Activated naive CD4-positive, alpha-beta T cell treated with anti-CD3 and anti-CD28 coated beads for 36 hours (primary cell): ENCODE measurements around the gene PFN3. TPM values are rescaled to one million over a fixed set of nuclear protein-coding genes. Genes with fewer than 3 reads are reported as not detected.

Source experiments
- CTCF ChIA-PET: fragments of 350-600 bp; sonication (Branson Sonifier 250); formaldehyde crosslinking; loops from one replicate; lab custom pipeline; 2021; ENCODE audit warnings: antibody characterized with exemption; lab: Charles Lee
- DNase-seq: peaks from one replicate; pipeline ENCODE4 v3.0.0-alpha.2; 2020
- H3K27ac Mint-ChIP-seq: one replicate; pipeline ENCODE4 v1.8.0; 2021; ENCODE audit warnings: mild to moderate bottlenecking, mixed read lengths
- H3K27me3 Mint-ChIP-seq: one replicate; pipeline ENCODE4 v1.8.0; 2021; ENCODE audit warnings: low read depth, mixed read lengths
- H3K36me3 Mint-ChIP-seq: one replicate; pipeline ENCODE4 v1.8.0; 2021; ENCODE audit warnings: low read depth, mixed read lengths
- H3K4me1 Mint-ChIP-seq: one replicate; pipeline ENCODE4 v1.8.0; 2021; ENCODE audit warnings: low read depth, mixed read lengths
- H3K4me3 Mint-ChIP-seq: one replicate; pipeline ENCODE4 v1.8.0; 2021; ENCODE audit warnings: mild to moderate bottlenecking, moderate library complexity, mixed read lengths
- H3K9me3 Mint-ChIP-seq: one replicate; pipeline ENCODE4 v1.8.0; 2021; ENCODE audit warnings: mixed read lengths
- intact Hi-C: fragments of 100-400 bp; cut with micrococcal nuclease; formaldehyde crosslinking; loops from one replicate; pipeline ENCODE4 v1.15.1; 2023
- total RNA-seq, 2 experiments: library from RNA; stranded (reverse); gene quantifications; one replicate each; pipeline ENCODE4 v1.2.3, GENCODE V29; 2021

Gene PFN3
- total RNA-seq, 2 experiments from 2014 or later: not detected

DNA sequence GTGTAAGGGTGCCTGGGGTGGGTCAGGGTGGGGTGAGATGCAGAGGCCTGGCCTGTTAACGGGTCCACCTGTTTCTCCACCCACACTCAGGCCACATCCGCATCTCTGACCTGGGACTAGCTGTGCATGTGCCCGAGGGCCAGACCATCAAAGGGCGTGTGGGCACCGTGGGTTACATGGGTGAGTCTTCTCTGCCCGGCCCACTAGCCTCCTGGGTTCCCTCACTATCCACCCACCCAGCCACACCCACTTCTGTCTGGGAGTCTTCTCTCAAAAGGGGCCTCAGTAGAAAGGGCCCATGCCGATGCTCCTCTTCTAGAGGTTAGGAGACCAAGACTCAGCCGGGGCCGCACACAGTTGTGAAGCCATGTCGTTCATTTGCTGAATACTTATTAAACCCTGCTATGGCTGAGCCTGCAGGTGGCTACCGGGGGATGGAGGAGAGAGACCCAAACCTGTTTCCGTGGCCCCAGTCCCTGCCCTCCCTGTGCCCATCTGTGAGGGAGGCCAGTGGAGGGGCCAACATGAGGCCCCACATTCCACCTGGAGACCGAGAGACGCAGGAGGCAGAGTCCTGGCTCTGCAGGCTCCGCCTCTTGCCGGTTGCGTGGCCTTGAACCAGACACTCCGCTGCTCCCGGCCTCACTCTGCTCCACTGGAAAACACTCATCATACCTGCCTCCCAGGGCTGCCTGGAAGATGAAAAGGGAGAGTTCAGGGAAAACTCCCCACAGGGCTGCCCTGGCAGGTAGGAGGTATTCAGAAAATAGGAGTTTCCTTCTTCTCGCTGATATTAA, 34.7 kb upstream of the PFN3 start:
- H3K36me3 Mint-ChIP-seq: peaks cover 72% of the 10 kb centered on the region
- H3K4me3 Mint-ChIP-seq: no peak overlapping the region
- H3K9me3 Mint-ChIP-seq: no peaks in the 10 kb centered on the region
- H3K4me1 Mint-ChIP-seq: peaks cover 83% of the 10 kb centered on the region
- H3K27ac Mint-ChIP-seq: peak overlapping the region; percentile 92
- intact Hi-C loops: loop anchor here (1.0 kb wide), 1 partner anchor 20 kb away; no protein-coding TSS in a partner anchor
- H3K27me3 Mint-ChIP-seq: no peaks in the 10 kb centered on the region
- CTCF ChIA-PET: interaction anchor here (1.2 to 10.3 kb wide), 5 partner anchors 10 to 44 kb away, joined by 4 to 111 read pairs (median 10); partner anchors contain the start of gene PRR7
- no peak for DNase-seq

DNA sequence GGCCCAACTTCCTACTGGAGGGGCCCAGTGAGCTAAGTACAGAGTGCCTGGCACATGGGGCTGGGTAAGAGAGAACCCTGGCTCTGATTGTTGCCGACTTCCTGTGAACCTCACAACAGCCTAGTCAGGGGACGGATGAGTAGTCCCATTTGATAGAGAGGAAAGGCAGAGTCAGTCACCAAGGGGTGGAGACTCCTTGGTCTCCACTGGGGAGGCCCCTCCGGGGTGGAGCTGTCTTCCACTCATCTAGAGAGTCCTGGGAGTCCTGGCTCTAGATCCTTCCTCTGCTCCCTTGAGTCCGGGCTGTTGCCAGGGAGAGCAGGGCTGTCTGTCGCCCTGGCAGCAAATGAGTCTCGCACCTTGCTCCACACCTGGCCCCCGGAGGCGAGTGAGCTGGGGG, 34.0 kb upstream of the PFN3 start:
- H3K9me3 Mint-ChIP-seq: no peaks in the 10 kb centered on the region
- CTCF ChIA-PET: interaction anchor here (1.2 to 10.3 kb wide), 5 partner anchors 10 to 43 kb away, joined by 4 to 111 read pairs (median 10); partner anchors contain the start of gene PRR7
- peaks cover 83% of the 10 kb centered on the region for H3K4me1 Mint-ChIP-seq
- DNase-seq: peak; percentile 89
- no peaks in the 10 kb centered on the region for H3K27me3 Mint-ChIP-seq
- peak overlapping the region; percentile 92 for H3K27ac Mint-ChIP-seq
- H3K4me3 Mint-ChIP-seq: no peak overlapping the region
- H3K36me3 Mint-ChIP-seq: peaks cover 72% of the 10 kb centered on the region
- intact Hi-C loops: loop anchor here (1.0 kb wide), 1 partner anchor 21 kb away; no protein-coding TSS in a partner anchor

DNA sequence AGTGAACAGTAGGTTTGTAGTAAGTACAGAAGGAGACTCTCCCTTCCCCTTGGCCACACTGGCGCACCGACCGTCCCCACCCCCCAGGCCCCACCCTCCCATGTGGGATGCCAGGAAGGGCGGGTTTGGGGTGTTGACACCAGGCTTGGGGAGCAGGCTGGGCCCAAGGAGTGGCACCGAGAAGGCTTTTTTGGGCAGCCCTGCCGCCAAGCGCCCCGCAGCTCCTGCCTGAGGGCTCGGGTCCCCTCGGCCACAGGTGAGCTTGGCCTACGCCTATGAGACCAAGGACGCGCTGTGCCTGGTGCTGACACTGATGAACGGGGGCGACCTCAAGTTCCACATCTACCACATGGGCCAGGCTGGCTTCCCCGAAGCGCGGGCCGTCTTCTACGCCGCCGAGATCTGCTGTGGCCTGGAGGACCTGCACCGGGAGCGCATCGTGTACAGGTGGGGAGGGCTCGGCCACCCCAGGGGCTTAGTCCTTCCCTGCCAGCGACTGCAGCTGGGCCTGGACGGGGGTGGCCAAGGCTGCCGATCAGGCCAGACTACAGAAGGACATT, 33.3 kb upstream of the PFN3 start:
- CTCF ChIA-PET: interaction anchor here (1.1 to 10.3 kb wide), 6 partner anchors 11 to 43 kb away, joined by 3 to 111 read pairs (median 9); partner anchors contain the start of gene PRR7
- Mint-ChIP-seq H3K4me3 (no peak overlapping the region), H3K27me3 (no peaks in the 10 kb centered on the region), H3K9me3 (no peaks in the 10 kb centered on the region), H3K27ac (peak overlapping the region; percentile 95), H3K36me3 (peaks cover 76% of the 10 kb centered on the region), H3K4me1 (peaks cover 87% of the 10 kb centered on the region)
- DNase-seq: no peak
- intact Hi-C loops: loop anchor here (1.0 kb wide), 1 partner anchor 22 kb away; no protein-coding TSS in a partner anchor

DNA sequence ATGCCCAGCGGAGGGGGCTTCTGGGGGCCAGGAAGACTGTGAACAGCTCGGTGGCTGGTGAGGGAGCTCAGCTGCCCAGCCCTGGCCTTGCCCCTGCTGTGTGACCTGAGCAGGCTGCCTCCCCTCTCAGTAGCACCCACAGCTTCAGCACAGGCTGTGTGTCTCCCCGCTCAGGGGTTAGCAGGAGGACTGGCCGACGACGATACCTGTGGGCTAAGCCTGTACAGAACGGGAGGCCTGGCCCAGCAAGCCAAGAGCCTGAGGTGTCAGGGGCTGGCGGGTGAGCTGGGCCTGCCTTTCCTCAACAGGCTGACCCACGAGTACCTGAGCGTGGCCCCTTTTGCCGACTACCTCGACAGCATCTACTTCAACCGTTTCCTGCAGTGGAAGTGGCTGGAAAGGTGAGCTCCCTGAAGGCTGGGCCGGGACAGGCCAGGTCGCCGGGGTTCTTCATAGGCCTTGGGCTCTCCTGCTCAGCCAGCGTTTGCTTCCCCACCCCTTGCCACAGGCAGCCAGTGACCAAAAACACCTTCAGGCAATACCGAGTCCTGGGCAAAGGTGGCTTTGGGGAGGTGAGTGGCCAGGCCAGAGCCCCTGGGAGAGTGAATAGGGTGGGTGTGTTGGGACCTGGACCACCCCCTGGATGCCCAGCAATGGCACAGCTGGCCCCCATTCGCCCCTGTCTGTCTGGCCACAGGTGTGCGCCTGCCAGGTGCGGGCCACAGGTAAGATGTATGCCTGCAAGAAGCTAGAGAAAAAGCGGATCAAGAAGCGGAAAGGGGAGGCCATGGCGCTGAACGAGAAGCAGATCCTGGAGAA, 32.6 kb upstream of the PFN3 start:
- intact Hi-C loops: no loop called here
- DNase-seq: no peak
- CTCF ChIA-PET: interaction anchor here (1.1 to 10.3 kb wide), 6 partner anchors 12 to 42 kb away, joined by 3 to 111 read pairs (median 16); partner anchors contain the start of gene PRR7
- peaks cover 85% of the 10 kb centered on the region for H3K4me1 Mint-ChIP-seq
- H3K27ac Mint-ChIP-seq: peak overlapping the region; percentile 95
- H3K27me3 Mint-ChIP-seq: no peaks in the 10 kb centered on the region
- peak overlapping the region; percentile 15 for H3K4me3 Mint-ChIP-seq
- H3K9me3 Mint-ChIP-seq: no peaks in the 10 kb centered on the region
- H3K36me3 Mint-ChIP-seq: peaks cover 76% of the 10 kb centered on the region

DNA sequence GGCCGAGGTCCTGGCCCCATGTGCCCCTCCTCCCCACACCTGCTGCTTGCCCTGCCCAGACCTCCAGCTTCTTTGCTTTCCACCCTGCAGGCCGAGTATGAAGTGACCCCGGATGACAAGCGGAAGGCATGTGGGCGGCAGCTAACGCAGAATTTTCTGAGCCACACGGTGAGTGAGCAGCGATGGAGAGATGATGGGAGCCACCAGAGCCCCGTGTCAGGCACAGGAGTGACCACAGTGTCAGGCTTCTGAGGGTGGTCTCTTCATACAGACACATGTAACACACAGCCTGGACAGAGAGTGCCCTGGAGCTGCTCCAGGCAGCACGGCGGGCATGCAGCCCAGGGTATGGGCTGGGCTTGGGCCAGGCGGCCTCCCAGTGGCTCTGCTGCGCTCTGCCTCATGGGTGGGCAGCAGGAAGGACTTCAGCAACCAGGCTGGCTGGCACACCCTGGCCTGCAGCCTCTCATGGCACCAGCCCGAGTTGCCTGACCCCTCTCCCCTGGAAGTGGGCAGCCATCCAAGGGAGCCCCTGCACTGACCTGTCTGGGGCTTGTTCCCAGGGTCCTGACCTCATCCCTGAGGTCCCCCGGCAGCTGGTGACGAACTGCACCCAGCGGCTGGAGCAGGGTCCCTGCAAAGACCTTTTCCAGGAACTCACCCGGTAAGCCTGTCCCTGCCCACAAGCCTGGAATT, 31.8 kb upstream of the PFN3 start:
- intact Hi-C loops: no loop called here
- no peaks in the 10 kb centered on the region for H3K9me3 Mint-ChIP-seq
- peak; percentile 64 for DNase-seq
- H3K36me3 Mint-ChIP-seq: peaks cover 76% of the 10 kb centered on the region
- H3K27ac Mint-ChIP-seq: peak overlapping the region; percentile 95
- no peaks in the 10 kb centered on the region for H3K27me3 Mint-ChIP-seq
- peaks cover 81% of the 10 kb centered on the region for H3K4me1 Mint-ChIP-seq
- CTCF ChIA-PET: interaction anchor here (0.8 to 10.3 kb wide), 11 partner anchors 12 to 42 kb away, joined by 3 to 111 read pairs (median 5); partner anchors contain the start of gene PRR7
- H3K4me3 Mint-ChIP-seq: peak overlapping the region; percentile 95

DNA sequence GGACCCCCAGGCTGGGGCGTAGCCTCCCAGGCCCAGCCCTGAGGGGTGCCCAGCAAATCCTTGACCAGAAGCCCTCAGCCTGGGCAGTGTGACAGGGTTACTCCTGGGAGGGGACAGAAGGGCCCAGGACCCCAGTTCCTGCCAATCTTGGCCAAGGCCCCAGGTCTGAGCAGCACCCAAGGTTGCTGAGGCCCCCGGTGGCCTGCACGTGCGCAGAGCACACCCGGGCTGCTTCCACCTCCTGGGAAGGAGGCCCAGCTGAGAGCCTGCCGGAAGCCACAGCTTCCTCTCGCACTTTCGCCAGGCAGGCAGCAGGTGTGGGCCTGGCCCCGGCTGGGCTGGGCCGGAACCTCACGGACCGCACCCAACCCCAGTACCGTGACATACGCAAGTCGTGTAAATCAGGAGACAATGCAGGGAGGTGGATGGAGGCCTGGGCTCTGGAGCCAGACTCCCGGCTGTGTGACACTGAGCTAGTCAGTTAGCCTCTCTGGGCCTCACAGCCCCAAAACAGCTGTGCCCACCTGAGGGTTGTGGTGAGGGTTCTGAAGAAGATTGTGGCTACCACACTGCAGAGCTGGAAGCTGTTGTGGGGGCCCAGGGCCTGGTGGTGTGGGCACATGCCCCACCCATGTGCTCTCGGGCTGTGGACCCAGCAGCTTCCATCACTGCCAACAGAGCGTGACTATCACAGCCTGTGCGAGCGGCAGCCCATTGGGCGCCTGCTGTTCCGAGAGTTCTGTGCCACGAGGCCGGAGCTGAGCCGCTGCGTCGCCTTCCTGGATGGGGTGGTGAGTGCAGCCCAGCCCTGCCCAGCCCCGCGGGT, 31.1 kb upstream of the PFN3 start:
- peak; percentile 79 for DNase-seq
- Mint-ChIP-seq H3K36me3 (peaks cover 71% of the 10 kb centered on the region), H3K4me1 (peaks cover 74% of the 10 kb centered on the region), H3K27ac (peak overlapping the region; percentile 95), H3K9me3 (no peaks in the 10 kb centered on the region), H3K4me3 (peak overlapping the region; percentile 95), H3K27me3 (no peaks in the 10 kb centered on the region)
- CTCF ChIA-PET: interaction anchor here (0.8 to 10.3 kb wide), 9 partner anchors 13 to 41 kb away, joined by 3 to 111 read pairs (median 5); partner anchors contain the start of gene PRR7
- intact Hi-C loops: no loop called here

DNA sequence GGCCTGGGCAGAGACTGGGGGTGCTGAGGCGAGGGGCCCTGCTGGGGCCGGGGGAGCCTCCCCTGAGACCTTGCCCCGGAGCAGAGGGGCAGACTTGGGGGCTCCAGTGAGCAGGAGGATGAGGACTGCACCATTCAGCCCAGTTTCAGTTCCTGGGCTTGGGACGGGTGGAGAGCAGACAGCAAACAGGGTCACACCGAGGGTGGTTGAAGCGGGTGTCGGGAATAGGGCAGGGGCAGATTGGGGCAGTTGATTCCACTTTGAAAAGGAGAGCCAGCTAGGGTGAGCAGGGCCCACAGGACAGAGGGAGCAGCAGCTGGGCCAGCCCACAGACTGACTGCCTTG, 30.5 kb upstream of the PFN3 start:
- intact Hi-C loops: no loop called here
- Mint-ChIP-seq H3K36me3 (peaks cover 67% of the 10 kb centered on the region), H3K9me3 (no peaks in the 10 kb centered on the region), H3K4me1 (peaks cover 73% of the 10 kb centered on the region), H3K27ac (peak overlapping the region; percentile 95), H3K27me3 (no peaks in the 10 kb centered on the region), H3K4me3 (peak overlapping the region; percentile 95)
- no peak for DNase-seq
- CTCF ChIA-PET: interaction anchor here (1.3 to 10.3 kb wide), 6 partner anchors 14 to 40 kb away, joined by 3 to 111 read pairs (median 20); partner anchors contain the start of gene PRR7

DNA sequence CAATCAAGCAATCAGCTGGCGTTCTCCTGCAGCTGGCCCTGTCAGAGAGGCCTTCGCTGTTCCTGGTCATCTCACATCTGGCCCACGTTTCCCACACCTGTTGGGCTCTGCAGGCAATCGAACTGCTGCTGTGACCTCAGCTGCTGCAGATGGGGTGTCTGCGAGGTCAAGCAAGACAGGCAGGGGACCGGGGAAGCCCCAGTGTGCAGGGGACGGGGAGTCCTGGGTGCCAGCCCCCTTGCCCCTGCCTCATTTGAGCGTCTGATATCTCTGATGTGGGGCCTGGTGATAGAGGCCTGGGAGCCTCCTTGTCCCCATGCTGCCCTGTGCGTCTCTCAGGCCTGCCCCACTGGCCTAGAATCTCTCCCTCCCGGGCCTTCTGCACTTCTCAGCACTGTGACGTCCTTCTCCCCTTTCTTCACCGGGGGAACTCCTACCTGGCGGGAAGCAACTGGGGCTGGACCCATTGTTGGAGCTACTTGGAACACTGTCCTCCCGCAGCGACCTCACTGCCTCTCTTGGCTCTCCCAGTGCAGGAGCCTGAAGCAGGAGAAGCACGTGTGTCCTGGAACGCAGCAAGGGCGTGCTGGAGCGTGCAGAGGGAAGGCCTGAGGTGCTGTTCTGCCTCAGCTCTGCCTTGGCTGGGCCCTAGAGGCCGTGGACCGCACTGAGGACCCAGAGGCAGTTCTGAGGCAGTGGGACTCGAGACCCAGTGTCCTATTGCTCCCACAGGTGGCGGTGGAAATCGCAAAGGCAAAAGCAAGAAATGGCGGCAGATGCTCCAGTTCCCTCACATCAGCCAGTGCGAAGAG, 29.9 kb upstream of the PFN3 start:
- H3K9me3 Mint-ChIP-seq: no peaks in the 10 kb centered on the region
- intact Hi-C loops: no loop called here

DNA sequence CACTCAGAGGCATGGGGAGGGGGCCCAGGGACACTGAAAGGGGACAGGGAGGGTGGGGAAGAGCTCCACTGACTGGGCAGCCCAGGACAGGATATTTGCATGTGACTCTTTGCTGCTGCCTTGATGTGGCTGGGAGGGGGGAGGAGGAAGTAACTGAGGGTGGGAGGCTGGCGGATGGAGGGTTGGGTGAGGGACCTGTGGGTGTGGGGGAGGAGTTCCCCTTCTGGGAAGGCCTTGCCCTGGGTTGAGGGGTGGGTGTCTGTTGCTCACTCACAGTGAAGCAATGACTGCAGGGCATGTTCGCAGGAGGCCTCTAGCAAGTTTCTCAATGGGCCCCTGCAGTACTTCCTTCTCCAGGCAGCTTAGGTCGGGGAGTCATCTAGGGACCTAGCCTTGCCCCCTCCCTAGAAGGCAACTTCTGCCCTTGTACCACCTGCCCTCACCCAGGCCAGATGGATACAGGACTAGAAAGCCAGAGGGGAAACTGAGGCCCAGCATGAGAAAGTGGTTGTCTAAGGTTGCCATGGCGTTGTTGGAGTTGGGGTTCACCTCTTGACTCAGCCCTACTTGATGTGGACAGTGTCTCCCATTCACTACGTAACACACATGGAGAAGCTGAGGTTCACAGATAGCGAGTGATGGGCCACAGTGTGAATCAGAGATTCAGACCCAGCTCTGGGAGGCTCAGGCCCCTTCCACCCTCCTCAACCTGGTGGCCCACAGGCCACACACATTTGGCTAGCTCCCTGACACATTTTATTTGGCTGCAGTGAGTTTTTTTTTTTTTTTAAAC, 29.0 kb upstream of the PFN3 start:
- CTCF ChIA-PET: interaction anchor here (0.6 to 10.3 kb wide), 8 partner anchors 14 to 117 kb away, joined by 3 to 111 read pairs (median 8); no protein-coding TSS in a partner anchor
- H3K27ac Mint-ChIP-seq: peak overlapping the region; percentile 95
- intact Hi-C loops: loop anchor here (1.0 to 5.0 kb wide), 7 partner anchors 11 to 1042 kb away; partner anchors contain the start of genes HIGD2A, NOP16 and RNF44

More for the DNA sequence above, 29.9 kb upstream of the PFN3 start:
- DNase-seq: no peak
- Mint-ChIP-seq H3K4me1 (peaks cover 71% of the 10 kb centered on the region), H3K4me3 (peak overlapping the region; percentile 95), H3K27ac (peak overlapping the region; percentile 95), H3K36me3 (peaks cover 63% of the 10 kb centered on the region), H3K27me3 (no peaks in the 10 kb centered on the region)
- CTCF ChIA-PET: interaction anchor here (0.6 to 10.3 kb wide), 7 partner anchors 13 to 40 kb away, joined by 3 to 111 read pairs (median 19); partner anchors contain the start of gene PRR7

More for the DNA sequence above, 29.0 kb upstream of the PFN3 start:
- DNase-seq: peak; percentile 97
- Mint-ChIP-seq H3K4me1 (peaks cover 65% of the 10 kb centered on the region), H3K36me3 (peaks cover 58% of the 10 kb centered on the region), H3K9me3 (no peaks in the 10 kb centered on the region), H3K27me3 (no peaks in the 10 kb centered on the region), H3K4me3 (peak overlapping the region; percentile 95)
